ENCODE results near the gene TLL2.
A peak's percentile ranks its signal among the peaks of the same experiment; 100 is the strongest.

TLL2 gene

DNA sequence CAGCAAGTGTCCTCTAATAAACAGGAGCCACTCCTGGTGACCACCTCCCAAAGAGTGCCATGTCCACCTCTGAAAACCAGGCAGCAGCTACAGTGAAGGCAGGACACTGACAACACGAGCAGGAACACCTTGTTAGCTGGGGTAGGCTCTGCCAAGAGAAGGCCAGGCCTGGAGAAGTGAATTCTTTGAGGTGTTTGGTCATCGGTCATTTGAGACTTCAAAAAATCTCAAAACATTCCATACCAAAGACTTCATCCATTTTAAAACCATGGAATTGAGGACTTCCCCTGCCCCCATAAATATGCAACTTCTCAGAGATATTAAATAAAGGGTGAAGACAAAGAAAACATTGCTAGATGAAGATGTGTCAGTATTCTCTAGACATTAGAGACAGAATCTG lies 126.6 kb downstream of the TLL2 start:
- no peak for DNase-seq

DNA sequence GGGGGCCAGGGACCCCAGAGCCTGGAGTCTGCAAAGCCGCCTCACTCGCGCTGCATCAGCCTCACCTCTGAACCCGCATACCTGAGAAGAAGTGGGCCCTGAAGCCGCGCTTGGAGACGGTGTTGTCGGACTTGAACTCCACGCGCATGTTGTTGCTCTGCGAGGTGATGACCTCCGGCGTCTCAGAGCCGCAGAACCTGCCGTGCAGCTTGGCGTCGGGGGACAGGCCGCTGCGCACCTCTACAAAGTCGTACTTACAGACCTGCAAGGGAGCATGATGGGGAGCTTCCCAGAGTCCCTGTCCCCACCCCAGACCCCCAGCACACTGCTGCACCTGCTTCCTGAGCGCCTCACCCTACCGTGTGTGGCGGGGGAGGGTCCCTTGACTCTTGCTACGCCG lies 129.2 kb downstream of the TLL2 start:
- DNase-seq = no peak

DNA sequence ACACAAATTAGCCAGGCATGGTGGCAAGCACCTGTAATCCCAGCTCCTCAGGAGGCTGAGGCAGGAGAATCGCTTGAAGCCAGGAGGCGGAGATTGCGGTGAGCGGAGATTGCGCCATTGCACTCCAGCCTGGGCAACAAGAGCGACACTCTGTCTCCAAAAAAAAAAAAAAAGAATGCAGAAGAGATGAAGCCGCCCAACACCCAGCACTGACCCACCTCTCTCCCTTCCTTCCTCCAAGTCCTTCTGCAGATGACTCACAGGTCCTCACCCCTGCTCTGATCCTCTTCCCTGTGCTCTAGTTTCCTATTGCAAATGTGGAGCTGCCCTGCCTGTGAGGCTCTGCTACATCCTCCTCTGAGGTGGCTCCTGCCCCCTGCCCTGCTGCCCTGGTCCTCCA lies 132.9 kb downstream of the TLL2 start:
- DNase-seq = no peak

DNA sequence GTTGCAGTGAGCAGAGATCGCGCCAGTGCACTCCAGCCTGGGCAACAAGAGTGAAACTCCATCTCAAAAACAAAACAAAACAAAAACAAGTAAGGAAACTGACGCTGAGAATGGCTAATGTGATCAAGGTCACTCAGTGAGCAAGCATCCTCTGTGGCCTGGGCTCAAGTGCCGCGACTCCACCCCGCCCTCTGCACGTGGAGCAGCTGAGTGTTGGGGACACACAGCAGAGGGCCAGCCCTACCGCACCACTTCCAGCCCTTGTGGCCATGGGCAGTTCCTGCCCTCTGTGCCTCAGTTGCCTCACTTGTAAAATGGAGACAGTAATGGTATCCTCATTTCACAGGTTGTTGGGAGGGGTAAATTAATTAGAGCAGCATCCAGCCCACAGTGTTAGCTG lies 134.0 kb downstream of the TLL2 start:
- DNase-seq = no peak

DNA sequence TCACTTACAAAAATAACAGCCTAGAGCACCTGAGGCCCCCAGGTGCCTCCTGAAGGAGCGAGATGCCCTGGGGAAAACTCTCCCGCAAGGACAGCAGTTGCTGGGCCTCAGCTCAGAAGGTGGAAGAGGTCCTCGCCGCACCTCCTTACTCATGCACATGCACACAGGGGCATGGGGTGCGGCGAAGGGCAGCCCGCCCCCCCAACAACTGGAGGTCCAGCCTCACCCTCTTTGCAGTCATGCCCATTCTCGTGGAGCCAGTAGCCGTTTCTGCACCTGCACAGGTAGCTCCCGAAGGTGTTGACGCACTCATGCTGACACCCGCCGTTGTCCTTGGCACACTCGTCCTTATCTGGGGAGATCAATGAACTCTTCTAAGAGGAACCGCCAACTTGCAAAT lies 135.0 kb downstream of the TLL2 start:
- DNase-seq = no peak

DNA sequence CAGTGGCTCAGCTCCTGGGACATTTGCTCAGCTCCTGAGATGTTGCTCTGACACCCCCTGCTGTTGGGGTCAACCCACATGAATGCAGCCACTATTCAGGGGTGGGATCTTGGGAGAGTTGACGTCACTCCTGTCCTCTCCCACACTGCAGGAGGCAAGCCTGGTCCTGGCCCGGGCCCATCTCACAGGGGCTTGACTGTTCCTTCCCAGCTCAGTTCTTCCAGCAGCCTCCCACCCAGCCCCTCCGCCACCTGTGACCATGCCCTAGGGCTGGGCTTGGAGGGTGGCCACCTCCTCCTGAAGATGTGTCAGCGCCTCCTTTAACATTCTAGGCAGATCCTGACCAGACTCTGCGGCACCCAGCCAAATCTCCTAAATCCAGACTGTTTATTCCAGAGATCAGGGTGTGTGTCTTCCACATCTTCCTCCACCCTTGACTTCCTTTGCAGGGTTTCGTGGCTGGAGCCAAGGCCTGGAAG lies 135.9 kb downstream of the TLL2 start:
- DNase-seq = peak; percentile 53

DNA sequence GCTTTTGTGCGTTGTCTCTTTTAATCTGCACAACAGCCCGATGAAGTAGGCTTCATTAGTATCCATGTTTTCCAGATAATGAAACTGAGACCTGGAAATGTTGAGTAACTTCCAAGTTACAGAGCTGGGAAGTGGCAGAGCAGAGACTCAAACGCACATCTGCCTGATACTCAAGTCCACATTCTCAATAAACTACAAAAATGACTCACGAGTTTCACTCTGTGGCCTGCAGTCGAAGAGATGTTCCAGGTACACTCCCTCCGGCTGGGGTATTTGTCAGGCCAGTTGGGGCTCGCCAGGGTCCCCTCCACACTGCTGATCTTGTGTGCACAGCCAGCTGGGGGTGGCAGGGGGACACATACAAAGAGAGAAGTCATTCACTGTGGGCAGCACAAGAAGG lies 137.2 kb downstream of the TLL2 start:
- DNase-seq = no peak

DNA sequence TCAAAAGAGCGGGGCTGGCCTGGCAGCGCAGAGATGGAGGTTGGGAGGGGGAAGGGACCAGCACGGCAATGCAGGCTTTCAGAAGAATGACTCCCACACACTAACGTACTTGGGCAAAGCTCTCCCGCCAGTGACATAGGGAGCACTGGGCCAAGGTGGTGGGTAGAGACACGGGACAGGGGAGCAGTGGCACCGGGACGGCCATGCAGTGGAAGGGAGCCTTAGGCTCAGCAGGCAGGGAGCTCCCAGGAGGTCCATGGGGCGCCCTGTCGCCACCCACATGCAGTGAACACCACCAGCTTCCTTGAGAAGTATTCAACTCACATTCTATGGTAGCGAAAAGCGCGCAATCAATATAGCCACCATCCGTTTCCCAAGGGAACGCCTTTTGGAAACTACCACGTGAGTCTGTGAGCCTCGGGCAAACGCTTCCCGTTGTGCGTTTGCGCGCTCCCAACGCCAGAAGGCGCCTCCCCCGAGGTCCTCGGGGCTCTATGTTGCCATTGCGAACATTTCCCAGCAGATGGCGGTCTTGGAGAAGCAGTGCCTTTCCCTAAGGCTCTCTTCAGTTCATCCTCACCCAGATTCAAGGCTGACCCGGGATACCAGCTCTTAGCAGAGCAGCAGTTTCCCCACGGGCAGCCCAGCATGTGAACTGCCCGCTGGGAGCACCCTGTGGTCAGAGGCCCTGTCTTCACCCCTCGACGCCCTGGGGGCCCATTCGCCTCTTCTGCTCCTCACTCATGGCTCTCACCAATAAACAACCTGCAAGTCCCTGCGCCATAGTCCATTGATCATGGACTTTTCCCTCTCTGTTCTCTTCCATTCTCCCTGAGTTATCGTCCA lies 138.5 kb downstream of the TLL2 start:
- peak; percentile 89 for DNase-seq

DNA sequence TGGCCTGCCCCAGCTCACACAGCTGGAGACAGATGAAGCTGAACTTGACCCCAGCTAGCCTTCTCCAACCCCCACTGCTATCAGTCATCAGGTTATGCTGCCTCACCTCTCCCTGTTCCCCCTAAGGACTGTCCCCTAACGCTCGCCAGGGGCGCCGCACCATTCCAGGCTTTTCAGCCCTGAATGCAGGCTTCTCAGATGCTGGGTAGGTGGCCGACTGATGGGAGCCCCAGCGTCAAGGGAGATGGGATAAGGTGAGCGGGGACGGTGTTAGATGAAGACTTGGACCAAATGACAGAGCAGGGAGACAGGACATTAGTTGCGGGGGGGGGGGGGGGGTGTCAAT lies 139.1 kb downstream of the TLL2 start:
- peak; percentile 38 for DNase-seq

DNA sequence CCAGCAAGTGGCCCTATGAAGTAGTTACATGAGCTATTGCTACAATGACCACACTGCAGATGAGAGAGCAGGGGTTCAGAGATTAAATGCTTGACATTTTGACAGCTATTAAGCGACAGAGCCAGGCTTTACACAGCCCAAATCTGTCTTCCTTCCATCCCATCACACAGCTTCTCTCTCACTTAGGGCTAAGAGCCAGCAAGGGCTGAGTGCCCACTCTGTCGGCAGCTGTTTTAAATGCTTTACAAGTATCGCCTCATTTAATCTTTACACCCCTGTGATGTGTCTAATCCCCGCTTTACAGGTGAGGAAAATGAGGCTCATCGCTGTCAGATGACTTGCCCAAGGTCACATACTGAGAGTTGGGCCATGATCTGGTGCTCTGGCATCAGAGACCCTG lies 139.7 kb downstream of the TLL2 start:
- peak; percentile 18 for DNase-seq

DNA sequence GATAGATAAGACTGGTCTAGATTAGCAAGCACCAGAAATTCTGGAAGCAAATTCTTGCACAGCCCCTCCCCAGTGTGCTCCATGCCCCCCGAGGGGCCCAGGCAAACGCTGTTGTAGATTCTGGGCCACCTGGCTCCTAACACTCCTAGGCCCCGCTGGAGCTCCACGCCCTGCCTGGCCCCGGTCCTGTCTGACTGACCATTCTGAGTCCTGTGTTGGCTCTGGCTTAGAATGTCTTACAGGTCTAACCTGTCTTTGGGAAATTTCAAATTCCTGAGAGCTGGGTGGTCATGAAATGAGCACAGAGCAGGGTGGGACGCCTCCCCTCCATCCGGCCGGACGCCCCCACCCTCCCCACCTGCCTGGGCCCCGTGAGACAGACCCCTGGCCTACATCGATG lies 142.4 kb downstream of the TLL2 start:
- no peak for DNase-seq

DNA sequence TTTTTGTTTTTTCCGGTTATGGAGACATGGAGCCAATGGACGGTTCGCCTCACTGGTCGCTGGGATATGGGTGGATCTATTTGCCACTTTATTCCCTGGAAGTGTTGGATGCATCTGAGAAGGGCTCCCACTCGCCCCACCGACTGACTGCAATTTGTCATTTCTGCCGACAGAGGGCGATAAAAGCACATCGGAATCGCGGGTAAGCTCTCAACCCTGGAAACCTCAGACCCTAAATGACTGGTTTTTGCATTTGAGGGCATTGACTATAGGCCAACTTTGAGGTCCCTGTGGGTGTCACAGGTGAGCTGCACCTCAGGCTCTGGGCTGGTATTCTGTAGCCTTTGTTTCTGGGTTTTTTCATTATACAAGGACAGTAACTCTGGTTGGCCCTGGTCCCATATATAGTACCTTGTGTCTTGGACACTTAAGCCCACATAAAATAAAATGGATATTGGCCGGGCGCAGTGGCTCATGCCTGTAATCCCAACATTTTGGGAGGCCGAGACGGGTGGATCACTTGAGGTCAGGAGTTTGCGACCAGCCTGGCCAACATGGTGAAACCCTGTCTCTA lies 143.1 kb downstream of the TLL2 start:
- DNase-seq = peak; percentile 50

DNA sequence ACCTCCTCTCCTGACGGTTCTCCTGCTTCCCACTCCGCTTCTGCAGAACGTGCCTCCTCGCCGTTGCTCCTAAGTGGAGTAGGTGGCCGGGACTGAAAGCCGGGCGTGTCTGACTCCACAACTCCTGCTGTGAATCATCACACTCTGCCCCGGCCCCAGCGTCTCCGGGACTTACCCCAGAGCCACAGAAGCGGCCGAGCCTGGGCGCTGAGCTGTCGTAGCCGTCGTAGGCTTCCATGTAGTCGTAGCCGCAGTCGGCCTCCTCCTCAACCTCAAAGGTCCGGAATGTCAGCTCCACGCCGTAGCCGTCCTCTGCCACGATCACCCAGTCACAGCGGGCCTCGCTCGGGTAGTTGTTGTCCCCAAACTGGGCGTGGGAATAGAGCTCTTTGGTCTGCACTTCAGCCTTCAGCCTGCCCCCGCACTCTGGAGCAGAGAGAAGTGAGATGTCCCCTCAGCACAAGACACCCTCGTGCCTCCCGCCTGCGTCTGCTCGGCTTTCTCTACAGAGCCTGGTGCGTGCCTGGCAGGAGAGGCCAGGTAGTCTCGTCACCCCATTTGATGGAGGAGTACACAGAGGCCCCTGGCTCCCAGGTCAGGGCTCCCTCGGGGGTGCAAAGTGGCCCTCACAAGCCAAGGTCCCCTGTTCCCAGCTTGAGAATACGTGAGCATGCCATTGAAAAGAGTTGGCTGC lies 143.7 kb downstream of the TLL2 start:
- no peak for DNase-seq

DNA sequence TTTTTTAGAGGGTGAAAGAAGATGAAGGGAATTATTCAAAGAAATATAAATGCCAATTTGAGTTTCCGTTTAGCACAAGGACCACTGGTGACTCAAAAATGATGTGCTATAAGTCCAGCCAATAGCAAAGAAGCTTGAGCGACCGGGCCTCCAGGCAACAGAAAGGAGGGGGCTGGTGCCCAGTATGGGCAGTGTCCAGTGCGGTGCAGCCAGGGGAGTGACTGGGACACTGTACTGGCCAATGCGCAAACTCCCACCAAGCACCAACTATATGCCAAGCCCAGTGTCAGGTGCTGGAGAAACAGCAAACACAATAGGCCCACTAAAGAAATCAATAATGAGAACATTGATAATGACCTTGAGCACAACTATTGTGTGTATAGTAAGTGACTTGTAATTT lies 144.8 kb downstream of the TLL2 start:
- DNase-seq = no peak

DNA sequence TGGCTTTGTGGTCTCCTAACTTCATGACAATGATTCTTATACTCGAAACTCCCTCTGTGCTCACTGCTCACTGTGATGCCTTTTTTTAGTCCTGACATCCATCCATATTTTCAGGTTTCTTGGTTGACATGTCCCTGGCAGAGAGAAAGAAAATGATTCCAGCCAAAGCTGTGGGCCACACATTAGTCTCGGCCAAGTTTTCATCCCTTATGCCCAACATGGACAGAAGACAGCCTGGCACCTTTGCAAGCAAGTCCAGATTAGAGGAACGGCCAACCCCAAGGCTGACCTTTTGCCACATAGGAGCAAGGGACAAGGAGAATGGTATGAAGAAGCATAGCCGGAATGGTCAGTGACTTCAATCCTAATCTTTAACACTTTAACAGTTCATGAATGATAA lies 146.3 kb downstream of the TLL2 start:
- no peak for DNase-seq

DNA sequence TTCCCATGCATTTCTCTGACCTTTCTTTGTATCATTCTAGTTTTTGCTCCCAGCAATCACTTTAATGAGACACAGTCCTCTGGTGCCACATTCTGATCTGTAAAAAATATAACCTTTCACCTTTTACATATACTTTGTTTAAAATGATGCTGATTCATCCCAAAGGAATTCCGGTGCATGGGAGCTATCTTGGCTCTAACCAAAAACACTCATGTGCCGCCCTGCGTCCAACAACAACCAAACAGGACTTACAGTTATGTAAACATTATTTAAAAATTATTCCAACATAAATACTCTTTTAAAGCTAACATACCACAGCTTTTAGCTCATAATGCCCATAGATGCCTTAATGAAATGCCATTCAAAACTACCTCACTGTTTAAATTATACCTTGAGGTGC lies 147.2 kb downstream of the TLL2 start:
- no peak for DNase-seq

DNA sequence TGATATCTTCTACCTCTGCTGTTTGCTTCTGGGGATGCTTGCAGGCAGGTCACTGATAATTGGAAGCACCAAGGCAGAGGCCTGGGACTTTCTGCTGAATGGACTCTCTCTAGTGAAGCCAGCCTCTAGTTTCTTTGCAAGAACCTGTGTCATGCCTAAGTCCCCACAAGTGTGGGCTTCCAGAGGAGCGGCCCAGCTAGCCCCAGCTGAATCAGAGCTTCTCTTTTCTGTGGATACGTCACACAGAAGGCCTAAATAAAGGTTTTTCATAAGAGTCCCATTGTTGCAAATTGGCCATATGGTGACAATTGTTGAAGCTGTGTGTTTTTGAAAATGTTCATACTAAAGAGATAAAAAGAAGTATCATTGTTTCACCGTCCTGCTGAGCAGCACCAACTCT lies 148.2 kb downstream of the TLL2 start:
- DNase-seq = no peak

DNA sequence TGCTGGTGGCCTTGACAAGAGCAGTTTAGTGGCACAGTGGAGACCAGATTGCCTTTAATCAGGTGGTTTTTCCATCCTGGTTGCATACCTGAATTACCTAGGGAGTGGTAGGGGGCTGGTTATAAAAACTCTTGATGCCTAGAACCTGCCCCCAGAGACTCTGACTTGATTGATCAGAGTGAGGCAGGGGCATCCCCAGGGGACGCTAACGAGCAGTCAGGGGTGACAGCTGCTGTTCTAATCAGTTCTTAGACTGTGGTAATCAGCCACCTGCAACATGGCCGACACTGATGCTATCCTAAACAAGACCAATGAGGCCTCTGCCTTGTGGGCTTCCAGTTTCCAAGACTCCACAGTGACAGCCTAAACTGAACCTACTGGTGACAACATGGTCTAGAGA lies 153.0 kb downstream of the TLL2 start:
- DNase-seq = no peak

DNA sequence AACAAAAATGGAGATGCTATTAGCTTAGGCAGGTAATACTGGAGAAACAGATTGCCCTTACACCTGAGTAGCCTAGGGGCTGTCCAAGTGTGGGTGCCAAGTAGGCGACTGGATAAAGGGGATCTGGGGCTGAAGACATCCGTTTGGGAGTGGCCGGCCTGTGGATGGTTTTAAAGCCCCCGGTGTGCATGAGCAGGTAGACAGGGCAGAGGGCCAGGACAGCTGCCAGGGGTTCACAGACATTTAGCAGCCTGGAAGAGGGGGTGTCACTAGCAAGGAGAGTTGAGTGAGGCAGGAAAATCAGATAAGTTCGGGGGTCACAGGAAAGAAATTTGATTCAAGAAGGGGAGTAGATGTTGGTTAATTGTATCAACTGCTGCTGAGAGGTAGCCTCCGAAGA lies 153.4 kb downstream of the TLL2 start:
- no peak for DNase-seq

DNA sequence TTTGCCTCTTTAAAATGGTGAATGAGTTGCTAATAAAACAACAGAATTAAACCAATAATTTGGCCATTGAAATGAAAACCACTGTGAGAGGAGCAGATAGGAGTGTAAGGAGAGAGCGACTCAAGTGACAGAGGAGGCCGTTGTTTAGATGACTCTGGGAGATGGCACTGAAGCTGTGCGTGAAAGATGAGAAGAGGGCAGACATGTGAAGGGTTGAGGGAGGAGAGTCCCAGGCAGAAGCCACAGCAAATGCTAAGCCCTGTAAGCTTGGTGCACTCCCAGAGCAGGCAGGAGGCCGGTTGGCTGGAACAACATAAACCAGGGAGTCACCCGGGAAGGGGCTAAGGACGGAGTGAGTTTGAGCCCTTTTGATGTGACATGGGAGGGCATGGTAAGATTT lies 154.1 kb downstream of the TLL2 start:
- no peak for DNase-seq

DNA sequence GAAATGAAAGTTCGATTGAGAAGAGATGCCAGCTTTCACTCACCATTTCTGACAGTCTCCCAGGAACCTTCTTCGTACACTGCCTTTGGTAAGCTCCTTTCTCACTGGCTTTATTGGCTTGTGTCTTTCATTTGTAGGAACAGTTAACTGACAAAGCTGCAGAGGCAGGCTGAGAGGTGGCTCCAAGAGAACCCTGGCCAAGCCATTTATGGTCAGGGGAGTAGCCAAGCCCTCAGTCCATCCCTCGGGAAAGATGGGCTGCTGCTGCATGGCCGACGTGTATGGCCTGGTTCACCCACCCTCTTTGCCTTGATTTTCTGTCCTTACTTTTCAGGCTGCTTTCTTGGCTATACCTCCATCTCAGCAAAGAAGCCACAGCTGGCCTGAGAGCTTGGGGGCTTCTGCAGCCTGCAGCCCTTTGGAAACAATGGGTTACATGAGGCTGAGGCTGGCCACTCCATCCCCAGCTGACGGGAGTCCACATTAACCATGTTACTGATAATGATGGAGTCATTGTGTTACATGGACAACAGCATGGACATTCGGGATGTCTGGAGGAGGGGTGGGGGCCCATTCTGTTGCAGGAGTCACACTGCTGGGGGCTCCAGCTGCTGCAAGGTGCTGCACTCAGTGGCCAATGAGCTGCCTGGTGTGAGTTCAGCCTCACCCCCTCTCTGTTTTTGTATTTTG lies 154.7 kb downstream of the TLL2 start, which contains the start of gene OPALIN:
Gene OPALIN, minus strand, starts transcription at position 152 of the 690 bp plus-strand sequence. Its CDS starts 106 bp downstream, at position 46.
- no peak for DNase-seq

DNA sequence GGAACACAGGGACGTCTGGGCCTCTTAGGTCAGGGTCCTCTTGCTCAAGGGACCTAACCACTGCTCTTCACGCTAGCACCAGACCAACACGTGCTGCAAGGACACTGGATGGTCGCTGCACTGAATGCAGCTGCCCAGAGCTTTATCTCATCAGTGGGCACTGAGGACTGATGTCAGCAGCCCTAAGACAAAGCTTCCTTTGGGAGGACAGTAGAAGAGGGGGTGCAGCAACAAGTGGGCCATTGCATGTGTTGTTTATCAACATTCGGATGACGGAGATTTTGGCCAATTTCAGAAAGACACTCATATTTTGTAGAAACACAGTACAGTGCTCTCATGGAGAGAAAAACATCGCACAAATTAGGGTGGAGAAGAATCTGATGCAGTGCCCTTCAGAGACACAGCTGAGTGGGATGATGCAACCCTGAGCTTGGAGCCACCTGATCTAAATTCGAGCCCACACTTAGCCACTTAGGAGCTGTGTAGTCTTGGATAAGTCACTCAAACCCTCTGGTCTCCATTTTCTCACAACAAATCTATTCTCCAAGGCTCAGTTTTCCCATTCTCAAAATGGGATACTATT lies 156.6 kb downstream of the TLL2 start:
- no peak for DNase-seq

DNA sequence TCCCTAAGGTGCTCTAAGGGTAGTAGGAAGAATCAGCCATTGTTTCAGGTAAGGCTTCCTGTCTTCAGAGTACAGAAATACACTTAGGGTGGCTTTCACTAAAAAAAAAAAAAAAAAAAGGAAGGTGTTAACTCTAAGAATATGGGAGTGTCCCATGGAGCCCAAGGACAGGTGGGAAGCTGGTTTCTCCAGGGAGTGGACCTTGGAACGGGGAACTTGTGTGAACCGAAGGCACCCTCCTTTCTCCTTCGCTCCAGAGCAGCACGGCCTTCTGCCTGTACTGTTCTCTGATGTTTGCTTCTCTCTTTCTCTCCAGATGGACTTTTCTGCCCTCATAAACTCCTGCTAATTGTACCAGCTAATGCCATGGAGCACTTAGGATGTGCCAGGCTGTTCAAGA lies 161.1 kb downstream of the TLL2 start:
- DNase-seq = no peak

Measured in right forelimb (tissue), 1 donor.